GM21529 (cell line): ENCODE data around the gene RTL10.
"Not testable (repeated sequence)": the region's sequence is repeated elsewhere in the genome, so short reads cannot be mapped to it uniquely, and the experiment has no call there.

Experiments used
- ATAC-seq: cut with Tn5 transposase; IDR thresholded peaks from one replicate; pipeline ENCODE4 v1.9.1; 2021; ENCODE audit not compliant: unreplicated experiment

RTL10 gene

GRCh38 chr22:19890502-19891316 is 36.0 kb upstream of the RTL10 start:
- no peak for ATAC-seq

GRCh38 chr22:19889951-19890350 is 35.3 kb upstream of the RTL10 start:
- no peak for ATAC-seq

GRCh38 chr22:19888131-19888746 is 33.6 kb upstream of the RTL10 start:
- ATAC-seq = no peak

- ATAC-seq = no peak
Measured at GRCh38 chr22:19887256-19887985, 32.7 kb upstream of the RTL10 start.

- ATAC-seq = no peak
Measured at GRCh38 chr22:19886605-19887255, 32.1 kb upstream of the RTL10 start.

- ATAC-seq = no peak
Measured at GRCh38 chr22:19885841-19886592, 31.3 kb upstream of the RTL10 start.

- no peak for ATAC-seq
Measured at GRCh38 chr22:19884954-19885751, 30.5 kb upstream of the RTL10 start.

- no peak for ATAC-seq
Measured at GRCh38 chr22:19884161-19884953, 29.7 kb upstream of the RTL10 start.

GRCh38 chr22:19883446-19883845 is 28.8 kb upstream of the RTL10 start:
- not testable (repeated sequence) for ATAC-seq

- no peak for ATAC-seq
Measured at GRCh38 chr22:19882446-19883381, 28.0 kb upstream of the RTL10 start.

GRCh38 chr22:19880786-19881569 is 26.3 kb upstream of the RTL10 start:
- no peak for ATAC-seq

GRCh38 chr22:19879992-19880785 is 25.5 kb upstream of the RTL10 start:
- no peak for ATAC-seq

GRCh38 chr22:19879643-19879991 is 24.9 kb upstream of the RTL10 start:
- ATAC-seq = no peak

- no peak for ATAC-seq
Measured at GRCh38 chr22:19879246-19879570, 24.5 kb upstream of the RTL10 start.

GRCh38 chr22:19878461-19879245 is 24.0 kb upstream of the RTL10 start:
- ATAC-seq = no peak
